Posterior vena cava (tissue), 2 donors: ENCODE measurements around the gene DUSP5. TPM values are rescaled to one million over a fixed set of nuclear protein-coding genes. Genes with fewer than 3 reads are reported as not detected.
"Not testable (repeated sequence)": the region's sequence is repeated elsewhere in the genome, so short reads cannot be mapped to it uniquely, and the experiment has no call there.

Experiments used
- DNase-seq: peaks from one replicate; pipeline ENCODE4 v3.0.0-alpha.2; 2020; ENCODE audit warnings: low spot score
- intact Hi-C, 2 donors: fragments of 100-400 bp; cut with DNase I; formaldehyde crosslinking; loops; one replicate each; pipeline versions ENCODE4 v1.14.1 to v1.14.2; 2022 to 2023
- long read RNA-seq, 2 donors: library from polyadenylated mRNA; unstranded; transcript quantifications; one replicate each; pipeline ENCODE4 v2.0.0, GENCODE V29; 2020 to 2021
- total RNA-seq, 2 donors: library from RNA; stranded (reverse); fragmentation: NEBNext Ultra II Directional; extraction: Animal tissue kit (Norgen Biotek cat#: 25700); gene quantifications; one replicate each; pipeline ENCODE4 v1.2.1, GENCODE V29; 2021
- donor health status: DM: yes; HTN: yes; CAD: no.
- donor health status: DM: yes; HTN: yes; CAD: no.

DUSP5 gene
- 10 to 100 TPM in 1 of 2 donors, 1 to 10 TPM in 1; 8.5 to 23.2 TPM for total RNA-seq
- long read RNA-seq, donor 1, partial matches to known transcripts: 0 of 4 reads
- long read RNA-seq, donor 1, other reads (novel, unspliced or antisense): 1 of 4 reads
- long read RNA-seq, donor 2, partial matches to known transcripts: 1 of 6 reads
- long read RNA-seq, donor 2, other reads (novel, unspliced or antisense): 5 of 6 reads

- DNase-seq: peak; percentile 99
- intact Hi-C loops: loop anchor here in 1 of 2 donors (10.0 kb wide), 1 partner anchor 83 kb away; no protein-coding TSS in a partner anchor
Measured at GRCh38 chr10:110497438-110498086, at the start of gene DUSP5. DUSP5 (plus strand) TSS chr10:110497907; CDS start chr10:110498122, 215 bp downstream.

- intact Hi-C loops: no loop called here
- peak; percentile 31 for DNase-seq
Measured at GRCh38 chr10:110448682-110449418, 48.9 kb upstream of the DUSP5 start.

GRCh38 chr10:110455446-110455845, 42.3 kb upstream of the DUSP5 start:
- intact Hi-C loops: no loop called here
- peak; percentile 43 for DNase-seq

- intact Hi-C loops: no loop called here
- peak; percentile 59 for DNase-seq
Measured at GRCh38 chr10:110456046-110456445, 41.7 kb upstream of the DUSP5 start.

GRCh38 chr10:110456523-110457091, 41.1 kb upstream of the DUSP5 start:
- intact Hi-C loops: no loop called here
- peak; percentile 61 for DNase-seq

GRCh38 chr10:110457851-110458250, 39.9 kb upstream of the DUSP5 start:
- intact Hi-C loops: no loop called here

GRCh38 chr10:110458266-110458920, 39.3 kb upstream of the DUSP5 start:
- intact Hi-C loops: no loop called here
- no peak for DNase-seq

More at GRCh38 chr10:110457851-110458250, 39.9 kb upstream of the DUSP5 start:
- no peak for DNase-seq

GRCh38 chr10:110459600-110459999, 38.1 kb upstream of the DUSP5 start:
- DNase-seq: no peak
- intact Hi-C loops: no loop called here

GRCh38 chr10:110460111-110460809, 37.4 kb upstream of the DUSP5 start:
- no peak for DNase-seq
- intact Hi-C loops: no loop called here

- intact Hi-C loops: no loop called here
Measured at GRCh38 chr10:110461088-110461487, 36.6 kb upstream of the DUSP5 start.

GRCh38 chr10:110461530-110461929, 36.2 kb upstream of the DUSP5 start:
- DNase-seq: no peak
- intact Hi-C loops: no loop called here

More at GRCh38 chr10:110461088-110461487, 36.6 kb upstream of the DUSP5 start:
- no peak for DNase-seq

- intact Hi-C loops: no loop called here
- no peak for DNase-seq
Measured at GRCh38 chr10:110462166-110463095, 35.3 kb upstream of the DUSP5 start.

- intact Hi-C loops, DNase-seq: not testable (repeated sequence)
Measured at GRCh38 chr10:110468258-110468657, 29.4 kb upstream of the DUSP5 start.

- intact Hi-C loops, DNase-seq: not testable (repeated sequence)
Measured at GRCh38 chr10:110470541-110470940, 27.2 kb upstream of the DUSP5 start.

GRCh38 chr10:110471566-110472139, 26.1 kb upstream of the DUSP5 start:
- DNase-seq: no peak
- intact Hi-C loops: no loop called here

GRCh38 chr10:110474017-110474416, 23.7 kb upstream of the DUSP5 start:
- DNase-seq: no peak
- intact Hi-C loops: loop anchor here in 1 of 2 donors (1.0 kb wide), 1 partner anchor 121 kb away; no protein-coding TSS in a partner anchor

- no peak for DNase-seq
- intact Hi-C loops: loop anchor here in 1 of 2 donors (1.0 kb wide), 1 partner anchor 122 kb away; no protein-coding TSS in a partner anchor
Measured at GRCh38 chr10:110474826-110475225, 22.9 kb upstream of the DUSP5 start.
